Adrenal gland (tissue), 5 donors: Measurements from ENCODE around the gene SEMA6A.

ENCODE experiments used
- POLR2A ChIP-seq, 2 donors: fragments of 450-650 bp; IDR thresholded peaks; one replicate each; pipeline ENCODE4 v1.6.1; 2017; ENCODE audit warnings: antibody characterized with exemption in 2 of 2, mild to moderate bottlenecking in 2 of 2, moderate library complexity in 1 of 2
- TF ChIP-seq, protein P1 (sequence below), 6 experiments: fragments of 450-650 bp in 4 of 6; fragments of 200-600 bp in 2 of 6; sonication (generic) in 1 of 6; IDR thresholded peaks; 1 replicate in 5 of 6; 2 replicates in 1 of 6; pipeline versions ENCODE4 v1.5.1 to v1.8.0; 2016 to 2021; ENCODE audit warnings: antibody characterized with exemption in 6 of 6, mild to moderate bottlenecking in 2 of 6, moderate library complexity in 1 of 6
- donor health status: DM: no; HTN: no; CAD: no.

GRCh38 chr5:116436674-116437350 lies 137.8 kb downstream of the SEMA6A start:
- TF ChIP-seq POLR2A (IDR thresholded peaks at IDR 0.05): no peak
- TF ChIP-seq, protein P1, sequence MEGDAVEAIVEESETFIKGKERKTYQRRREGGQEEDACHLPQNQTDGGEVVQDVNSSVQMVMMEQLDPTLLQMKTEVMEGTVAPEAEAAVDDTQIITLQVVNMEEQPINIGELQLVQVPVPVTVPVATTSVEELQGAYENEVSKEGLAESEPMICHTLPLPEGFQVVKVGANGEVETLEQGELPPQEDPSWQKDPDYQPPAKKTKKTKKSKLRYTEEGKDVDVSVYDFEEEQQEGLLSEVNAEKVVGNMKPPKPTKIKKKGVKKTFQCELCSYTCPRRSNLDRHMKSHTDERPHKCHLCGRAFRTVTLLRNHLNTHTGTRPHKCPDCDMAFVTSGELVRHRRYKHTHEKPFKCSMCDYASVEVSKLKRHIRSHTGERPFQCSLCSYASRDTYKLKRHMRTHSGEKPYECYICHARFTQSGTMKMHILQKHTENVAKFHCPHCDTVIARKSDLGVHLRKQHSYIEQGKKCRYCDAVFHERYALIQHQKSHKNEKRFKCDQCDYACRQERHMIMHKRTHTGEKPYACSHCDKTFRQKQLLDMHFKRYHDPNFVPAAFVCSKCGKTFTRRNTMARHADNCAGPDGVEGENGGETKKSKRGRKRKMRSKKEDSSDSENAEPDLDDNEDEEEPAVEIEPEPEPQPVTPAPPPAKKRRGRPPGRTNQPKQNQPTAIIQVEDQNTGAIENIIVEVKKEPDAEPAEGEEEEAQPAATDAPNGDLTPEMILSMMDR (IDR thresholded peaks at IDR 0.05): no peak
